NB4 (cell line): ENCODE measurements around the gene NFIA.

Source experiments
- CTCF ChIP-seq: IDR thresholded peaks from one replicate; pipeline ENCODE4 v1.5.1; 2012; ENCODE audit warnings: low read depth, low read length
- MYC ChIP-seq: IDR thresholded peaks from 2 replicates; pipeline ENCODE4 v1.6.1; 2011; ENCODE audit warnings: low read depth, low read length
- POLR2A ChIP-seq: IDR thresholded peaks from 2 replicates; pipeline ENCODE4 v1.6.1; 2011; ENCODE audit warnings: mild to moderate bottlenecking; ENCODE audit not compliant: insufficient read length; ENCODE audit errors: extremely low read depth
- TF ChIP-seq, protein P1 (sequence below): IDR thresholded peaks from 2 replicates; pipeline ENCODE4 v1.6.1; 2011; ENCODE audit warnings: low read depth, low read length

DNA sequence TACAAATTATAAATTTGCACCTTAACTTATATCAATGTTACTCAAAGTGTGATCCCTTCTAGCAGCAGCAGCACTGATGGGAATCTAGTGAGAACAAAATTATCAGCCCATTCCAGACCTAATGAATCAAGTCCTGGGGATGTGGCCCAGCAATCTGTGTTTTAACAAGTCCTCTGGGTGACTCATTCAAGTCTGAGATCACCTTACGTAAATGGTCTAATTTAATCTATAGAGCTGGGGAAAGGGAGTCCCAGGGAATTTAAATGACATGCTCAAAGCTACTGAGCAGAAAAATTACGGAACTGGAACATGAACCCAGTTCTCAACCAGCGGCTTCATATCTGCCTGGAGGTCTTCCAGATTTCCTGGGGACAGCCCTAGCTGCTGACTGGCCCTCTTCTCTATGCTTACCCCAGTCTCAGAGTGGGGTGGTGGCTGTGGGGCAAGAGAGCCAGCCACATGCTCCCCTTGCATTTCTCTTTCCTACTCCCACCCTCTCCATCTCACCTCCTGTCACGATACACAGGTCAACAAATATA lies 422.6 kb downstream of the NFIA start:
- TF ChIP-seq CTCF (no peak), POLR2A (no peak), MYC (no peak)
- TF ChIP-seq, protein P1, sequence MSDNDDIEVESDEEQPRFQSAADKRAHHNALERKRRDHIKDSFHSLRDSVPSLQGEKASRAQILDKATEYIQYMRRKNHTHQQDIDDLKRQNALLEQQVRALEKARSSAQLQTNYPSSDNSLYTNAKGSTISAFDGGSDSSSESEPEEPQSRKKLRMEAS: no peak
